ENCODE measurements around the gene PCGF3.
"Not testable (repeated sequence)": the region's sequence is repeated elsewhere in the genome, so short reads cannot be mapped to it uniquely, and the experiment has no call there.

PCGF3 gene

GRCh38 chr4:664713-665231 lies 40.9 kb upstream of the PCGF3 start:
- no peak for DNase-seq (ENCODE audit: low read depth)
- no peak for TF ChIP-seq CTCF (IDR thresholded peaks at IDR 0.05; ENCODE audit: low read length, missing control alignments)
- H3K4me3 ChIP-seq (replicated peaks; ENCODE audit: low read depth, low read length), result no peak overlapping the region

GRCh38 chr4:665381-665750 lies 40.3 kb upstream of the PCGF3 start:
- TF ChIP-seq CTCF (IDR thresholded peaks at IDR 0.05; ENCODE audit: low read length, missing control alignments), result no peak
- H3K4me3 ChIP-seq (replicated peaks; ENCODE audit: low read depth, low read length), result no peak overlapping the region
- no peak for DNase-seq (ENCODE audit: low read depth)

GRCh38 chr4:665751-666435 lies 39.7 kb upstream of the PCGF3 start:
- no peak for DNase-seq (ENCODE audit: low read depth)
- no peak for TF ChIP-seq CTCF (IDR thresholded peaks at IDR 0.05; ENCODE audit: low read length, missing control alignments)

GRCh38 chr4:666436-666810 lies 39.2 kb upstream of the PCGF3 start:
- DNase-seq (ENCODE audit: low read depth), result no peak
- TF ChIP-seq CTCF (IDR thresholded peaks at IDR 0.05; ENCODE audit: low read length, missing control alignments), result no peak
- H3K4me3 ChIP-seq (replicated peaks; ENCODE audit: low read depth, low read length), result no peak overlapping the region

More at GRCh38 chr4:665751-666435, 39.7 kb upstream of the PCGF3 start:
- H3K4me3 ChIP-seq (replicated peaks; ENCODE audit: low read depth, low read length), result no peak overlapping the region

GRCh38 chr4:666822-667544 lies 38.6 kb upstream of the PCGF3 start:
- no peak for TF ChIP-seq CTCF (IDR thresholded peaks at IDR 0.05; ENCODE audit: low read length, missing control alignments)
- DNase-seq (ENCODE audit: low read depth), result no peak
- no peak overlapping the region for H3K4me3 ChIP-seq (replicated peaks; ENCODE audit: low read depth, low read length)

- no peak for TF ChIP-seq CTCF (IDR thresholded peaks at IDR 0.05; ENCODE audit: low read length, missing control alignments)
- H3K4me3 ChIP-seq (replicated peaks; ENCODE audit: low read depth, low read length), result no peak overlapping the region
- DNase-seq (ENCODE audit: low read depth), result no peak
These were observed 38.1 kb upstream of the PCGF3 start for GRCh38 chr4:667545-667925.

- not testable (repeated sequence) for H3K4me3 ChIP-seq (replicated peaks; ENCODE audit: low read depth, low read length); DNase-seq (ENCODE audit: low read depth)
These were observed 37.4 kb upstream of the PCGF3 start for GRCh38 chr4:668219-668618.

- not testable (repeated sequence) for H3K4me3 ChIP-seq (replicated peaks; ENCODE audit: low read depth, low read length); DNase-seq (ENCODE audit: low read depth)
These were observed 35.6 kb upstream of the PCGF3 start for GRCh38 chr4:669806-670559.
